ENCODE measurements around the gene OR10H3. TPM values are rescaled to one million over a fixed set of nuclear protein-coding genes. Genes with fewer than 3 reads are reported as not detected.

Gene OR10H3
- total and polyA plus RNA-seq, 2 of the 8 experiments (the other 6 are each of a cell fraction or from before 2014, with no cell fraction given): not detected

GRCh38 chr19:15730538-15730937 is 7.2 kb upstream of the OR10H3 start:
- ChIA-PET CTCF (ENCODE audit: partially characterized antibody) (no interaction called here), POLR2A (ENCODE audit: partially characterized antibody) (no interaction called here)
- H4K91ac ChIP-seq (replicated peaks; ENCODE audit: insufficient read length, low read length): no peak overlapping the region
- H3K4me1 ChIP-seq (replicated peaks in 1 of 4; ENCODE audit: control insufficient read depth in 3 of 4, insufficient read depth in 4 of 4, low read length in 3 of 4): no peaks in the 10 kb centered on the region
- H4K5ac ChIP-seq (ENCODE audit: insufficient read length, low read depth, low read length): no peak overlapping the region
- no peak overlapping the region for H2BK5ac ChIP-seq (ENCODE audit: low read depth, low read length)
- H2BK12ac ChIP-seq (ENCODE audit: low read depth, low read length): no peak overlapping the region
- 26% methylated on average over 1 of the region's 1 CpG; no CpG with 5 or more reads in 1 of the 2 experiments for WGBS, 2 experiments (ENCODE audit: extremely low coverage in 1 of 2, insufficient coverage in 1 of 2, insufficient read length in 1 of 2, insufficient replicate concordance in 2 of 2, low coverage in 1 of 2, low lambda C conversion rate in 2 of 2, missing lambda C conversion rate in 1 of 2)
- no peaks in the 10 kb centered on the region for H3K79me2 ChIP-seq (ENCODE audit: control insufficient read depth in 1 of 2, insufficient read depth in 2 of 2, low read length in 2 of 2)
- peaks cover 51 to 87% of the 10 kb centered on the region in 2 experiments for H3K9me3 ChIP-seq (ENCODE audit: insufficient read depth in 2 of 2, low read depth in 1 of 2, low read length in 1 of 2)
- H3K4ac ChIP-seq (replicated peaks; ENCODE audit: insufficient read length, low read depth, low read length): no peak overlapping the region
- no peak overlapping the region for H3K23ac ChIP-seq (ENCODE audit: insufficient read length)
- H3K4me2 ChIP-seq (ENCODE audit: insufficient read depth in 1 of 2, low read depth in 2 of 2, low read length in 2 of 2): no peak overlapping the region
- DNase-seq (ENCODE audit: low read depth in 1 of 2, low spot score in 2 of 2) (no peak), FAIRE-seq (no peak)
- no peak overlapping the region for H2AK5ac ChIP-seq (ENCODE audit: low read depth, low read length)
- H3K18ac ChIP-seq (ENCODE audit: extremely low read depth, low read length): no peak overlapping the region
- no peaks in the 10 kb centered on the region for H3K23me2 ChIP-seq (ENCODE audit: low read depth, low read length)
- H2BK20ac ChIP-seq (ENCODE audit: low read length): no peak overlapping the region
- no peak overlapping the region for H3K14ac ChIP-seq (ENCODE audit: insufficient read length)
- no peak overlapping the region for H3K9ac ChIP-seq (replicated peaks in 1 of 4; ENCODE audit: extremely low read depth in 1 of 4, low read depth in 3 of 4, low read length in 3 of 4)
- H4K8ac ChIP-seq (ENCODE audit: extremely low read depth, insufficient read depth, low read length): no peak overlapping the region
- no peak overlapping the region for H3K4me3 ChIP-seq (ENCODE audit: extremely low read depth in 1 of 4, insufficient read depth in 2 of 4, low read depth in 3 of 4, low read length in 4 of 4)
- no peak overlapping the region for H2BK120ac ChIP-seq (replicated peaks; ENCODE audit: low read depth, low read length)
- H3K27ac ChIP-seq (ENCODE audit: low read depth, low read length): no peak overlapping the region
- H4K20me1 ChIP-seq (replicated peaks in 1 of 2; ENCODE audit: control insufficient read depth in 1 of 2, insufficient read depth in 2 of 2, low read length in 2 of 2): no peaks in the 10 kb centered on the region
- H3K79me1 ChIP-seq (ENCODE audit: low read depth, low read length): no peaks in the 10 kb centered on the region
- no peak overlapping the region for H2BK15ac ChIP-seq (ENCODE audit: low read length)
- H3K36me3 ChIP-seq (ENCODE audit: control insufficient read depth in 2 of 4, insufficient read depth in 4 of 4, low read length in 3 of 4): no peaks in the 10 kb centered on the region; a peak in 1 of 8 replicates
- H2AFZ ChIP-seq (ENCODE audit: low read length): no peak overlapping the region
- H3K27me3 ChIP-seq (replicated peaks in 1 of 4; ENCODE audit: control insufficient read depth in 3 of 4, extremely low read depth in 1 of 4, insufficient read depth in 3 of 4, low read length in 3 of 4): no peaks in the 10 kb centered on the region
- no peak overlapping the region for H3K56ac ChIP-seq (replicated peaks; ENCODE audit: insufficient read length, low read depth, low read length)
- no peak for TF ChIP-seq CHD7 (IDR thresholded peaks at IDR 0.05; ENCODE audit: insufficient replicate concordance, low read length)
